ENCODE measurements around the gene CACNA2D3. TPM values are rescaled to one million over a fixed set of nuclear protein-coding genes. Genes with fewer than 3 reads are reported as not detected.
"Not testable (repeated sequence)": the region's sequence is repeated elsewhere in the genome, so short reads cannot be mapped to it uniquely, and the experiment has no call there.

The CACNA2D3 gene
- total RNA-seq, 2 experiments from 2014 or later, result not detected

GRCh38 chr3:54962200-54962599 is 839.8 kb downstream of the CACNA2D3 start:
- H3K4me3 Mint-ChIP-seq, result no peak overlapping the region
- POLR2A ChIA-PET, result no interaction called here
- DNase-seq, result no peak
- no peak for ATAC-seq (ENCODE audit: low read depth)
- no peaks in the 10 kb centered on the region for H3K36me3 Mint-ChIP-seq
- H3K4me1 Mint-ChIP-seq, result no peaks in the 10 kb centered on the region
- H3K27ac Mint-ChIP-seq, result no peak overlapping the region
- no peaks in the 10 kb centered on the region for H3K9me3 Mint-ChIP-seq
- no peaks in the 10 kb centered on the region for H3K27me3 Mint-ChIP-seq

GRCh38 chr3:54963641-54964040 is 841.3 kb downstream of the CACNA2D3 start:
- Mint-ChIP-seq H3K9me3 (no peaks in the 10 kb centered on the region), H3K4me1 (no peaks in the 10 kb centered on the region), H3K27ac (no peak overlapping the region), H3K27me3 (no peaks in the 10 kb centered on the region), H3K4me3 (no peak overlapping the region), H3K36me3 (no peaks in the 10 kb centered on the region)
- POLR2A ChIA-PET, result no interaction called here
- ATAC-seq (ENCODE audit: low read depth) (no peak), DNase-seq (no peak)

- ATAC-seq (ENCODE audit: low read depth) (no peak), DNase-seq (no peak)
- H3K4me1 Mint-ChIP-seq, result no peaks in the 10 kb centered on the region
- H3K4me3 Mint-ChIP-seq, result no peak overlapping the region
- H3K27ac Mint-ChIP-seq, result no peak overlapping the region
- POLR2A ChIA-PET, result no interaction called here
- H3K9me3 Mint-ChIP-seq, result no peaks in the 10 kb centered on the region
- H3K27me3 Mint-ChIP-seq, result no peaks in the 10 kb centered on the region
- H3K36me3 Mint-ChIP-seq, result no peaks in the 10 kb centered on the region
Observed at GRCh38 chr3:54964081-54964480, 841.7 kb downstream of the CACNA2D3 start.

- Mint-ChIP-seq H3K27ac (no peak overlapping the region), H3K27me3 (no peaks in the 10 kb centered on the region), H3K9me3 (no peaks in the 10 kb centered on the region), H3K4me3 (no peak overlapping the region), H3K4me1 (no peaks in the 10 kb centered on the region), H3K36me3 (no peaks in the 10 kb centered on the region)
- no peak for DNase-seq
- ATAC-seq (ENCODE audit: low read depth), result no peak
- POLR2A ChIA-PET, result no interaction called here
Observed at GRCh38 chr3:54965746-54966145, 843.4 kb downstream of the CACNA2D3 start.

GRCh38 chr3:54966979-54967378 is 844.6 kb downstream of the CACNA2D3 start:
- H3K4me1 Mint-ChIP-seq, result no peaks in the 10 kb centered on the region
- H3K4me3 Mint-ChIP-seq, result no peak overlapping the region
- peaks cover 4% of the 10 kb centered on the region for H3K9me3 Mint-ChIP-seq
- no peaks in the 10 kb centered on the region for H3K36me3 Mint-ChIP-seq
- POLR2A ChIA-PET, result no interaction called here
- no peak for ATAC-seq (ENCODE audit: low read depth)
- H3K27me3 Mint-ChIP-seq, result no peaks in the 10 kb centered on the region
- no peak for DNase-seq
- no peak overlapping the region for H3K27ac Mint-ChIP-seq

- Mint-ChIP-seq H3K4me3 (no peak overlapping the region), H3K27ac (no peak overlapping the region), H3K27me3 (no peaks in the 10 kb centered on the region), H3K4me1 (no peaks in the 10 kb centered on the region), H3K9me3 (peaks cover 4% of the 10 kb centered on the region), H3K36me3 (no peaks in the 10 kb centered on the region)
- POLR2A ChIA-PET, result no interaction called here
- no peak for DNase-seq
- ATAC-seq (ENCODE audit: low read depth), result no peak
Observed at GRCh38 chr3:54967731-54968161, 845.4 kb downstream of the CACNA2D3 start.

- POLR2A ChIA-PET, result no interaction called here
- H3K27ac Mint-ChIP-seq, result no peak overlapping the region
- H3K4me3 Mint-ChIP-seq, result no peak overlapping the region
- H3K9me3 Mint-ChIP-seq, result peaks cover 4% of the 10 kb centered on the region
- DNase-seq (no peak), ATAC-seq (ENCODE audit: low read depth) (no peak)
- no peaks in the 10 kb centered on the region for H3K36me3 Mint-ChIP-seq
- no peaks in the 10 kb centered on the region for H3K4me1 Mint-ChIP-seq
- no peaks in the 10 kb centered on the region for H3K27me3 Mint-ChIP-seq
Observed at GRCh38 chr3:54968546-54969172, 846.3 kb downstream of the CACNA2D3 start.

- no peak overlapping the region for H3K27ac Mint-ChIP-seq
- DNase-seq (no peak), ATAC-seq (ENCODE audit: low read depth) (no peak)
- H3K4me1 Mint-ChIP-seq, result no peaks in the 10 kb centered on the region
- no peaks in the 10 kb centered on the region for H3K36me3 Mint-ChIP-seq
- H3K9me3 Mint-ChIP-seq, result peaks cover 4% of the 10 kb centered on the region
- H3K27me3 Mint-ChIP-seq, result no peaks in the 10 kb centered on the region
- POLR2A ChIA-PET, result no interaction called here
- no peak overlapping the region for H3K4me3 Mint-ChIP-seq
Observed at GRCh38 chr3:54969652-54970051, 847.3 kb downstream of the CACNA2D3 start.

- Mint-ChIP-seq H3K27ac (no peak overlapping the region), H3K9me3 (peaks cover 4% of the 10 kb centered on the region), H3K27me3 (no peaks in the 10 kb centered on the region), H3K36me3 (no peaks in the 10 kb centered on the region), H3K4me1 (no peaks in the 10 kb centered on the region), H3K4me3 (no peak overlapping the region)
- POLR2A ChIA-PET, result no interaction called here
- no peak for ATAC-seq (ENCODE audit: low read depth)
- DNase-seq, result no peak
Observed at GRCh38 chr3:54970895-54971294, 848.5 kb downstream of the CACNA2D3 start.

GRCh38 chr3:54977439-54977838 is 855.1 kb downstream of the CACNA2D3 start:
- no peak overlapping the region for H3K4me3 Mint-ChIP-seq
- no peak overlapping the region for H3K27ac Mint-ChIP-seq
- POLR2A ChIA-PET, result no interaction called here
- no peaks in the 10 kb centered on the region for H3K27me3 Mint-ChIP-seq
- no peaks in the 10 kb centered on the region for H3K9me3 Mint-ChIP-seq
- no peaks in the 10 kb centered on the region for H3K36me3 Mint-ChIP-seq
- H3K4me1 Mint-ChIP-seq, result no peaks in the 10 kb centered on the region
- DNase-seq (no peak), ATAC-seq (ENCODE audit: low read depth) (no peak)

GRCh38 chr3:54977946-54978345 is 855.6 kb downstream of the CACNA2D3 start:
- H3K4me3 Mint-ChIP-seq; H3K9me3 Mint-ChIP-seq; H3K4me1 Mint-ChIP-seq; H3K27me3 Mint-ChIP-seq; H3K27ac Mint-ChIP-seq; POLR2A ChIA-PET; ATAC-seq (ENCODE audit: low read depth); DNase-seq; H3K36me3 Mint-ChIP-seq: not testable (repeated sequence)

GRCh38 chr3:54982807-54983206 is 860.5 kb downstream of the CACNA2D3 start:
- POLR2A ChIA-PET, result no interaction called here
- H3K36me3 Mint-ChIP-seq, result no peaks in the 10 kb centered on the region
- no peak overlapping the region for H3K4me3 Mint-ChIP-seq
- H3K4me1 Mint-ChIP-seq, result no peaks in the 10 kb centered on the region
- H3K9me3 Mint-ChIP-seq, result no peaks in the 10 kb centered on the region
- no peaks in the 10 kb centered on the region for H3K27me3 Mint-ChIP-seq
- no peak overlapping the region for H3K27ac Mint-ChIP-seq
- DNase-seq (no peak), ATAC-seq (ENCODE audit: low read depth) (no peak)

- Mint-ChIP-seq H3K4me3 (no peak overlapping the region), H3K27me3 (no peaks in the 10 kb centered on the region), H3K9me3 (no peaks in the 10 kb centered on the region), H3K27ac (no peak overlapping the region), H3K4me1 (no peaks in the 10 kb centered on the region), H3K36me3 (no peaks in the 10 kb centered on the region)
- ATAC-seq (ENCODE audit: low read depth) (no peak), DNase-seq (no peak)
- POLR2A ChIA-PET, result no interaction called here
Observed at GRCh38 chr3:54983266-54984099, 861.1 kb downstream of the CACNA2D3 start.

GRCh38 chr3:54985856-54986255 is 863.5 kb downstream of the CACNA2D3 start:
- peaks cover 2% of the 10 kb centered on the region for H3K9me3 Mint-ChIP-seq
- ATAC-seq (ENCODE audit: low read depth), result no peak
- H3K27me3 Mint-ChIP-seq, result no peaks in the 10 kb centered on the region
- no peak overlapping the region for H3K27ac Mint-ChIP-seq
- POLR2A ChIA-PET, result no interaction called here
- no peak for DNase-seq
- no peak overlapping the region for H3K4me3 Mint-ChIP-seq
- H3K4me1 Mint-ChIP-seq, result no peaks in the 10 kb centered on the region
- H3K36me3 Mint-ChIP-seq, result no peaks in the 10 kb centered on the region
